HG03064 (cell line): Measurements from ENCODE around the gene PDE6C.

Experiments
- ATAC-seq: cut with Tn5 transposase; IDR thresholded peaks from one replicate; pipeline ENCODE4 v1.9.1; 2021; ENCODE audit warnings: low read depth; ENCODE audit not compliant: unreplicated experiment

PDE6C gene

GRCh38 chr10:93612311-93612710 lies at the start of gene PDE6C:
Gene PDE6C (plus strand): TSS chr10:93612537. CDS start chr10:93612726, 189 bp downstream.
- ATAC-seq: no peak

GRCh38 chr10:93565446-93565845 lies 46.9 kb upstream of the PDE6C start:
- no peak for ATAC-seq

- no peak for ATAC-seq
Observed at GRCh38 chr10:93566435-93567276, 45.7 kb upstream of the PDE6C start, which contains the start of gene FFAR4. Gene FFAR4 (plus strand): TSS chr10:93566665. CDS start chr10:93566721, 56 bp downstream.

DNA sequence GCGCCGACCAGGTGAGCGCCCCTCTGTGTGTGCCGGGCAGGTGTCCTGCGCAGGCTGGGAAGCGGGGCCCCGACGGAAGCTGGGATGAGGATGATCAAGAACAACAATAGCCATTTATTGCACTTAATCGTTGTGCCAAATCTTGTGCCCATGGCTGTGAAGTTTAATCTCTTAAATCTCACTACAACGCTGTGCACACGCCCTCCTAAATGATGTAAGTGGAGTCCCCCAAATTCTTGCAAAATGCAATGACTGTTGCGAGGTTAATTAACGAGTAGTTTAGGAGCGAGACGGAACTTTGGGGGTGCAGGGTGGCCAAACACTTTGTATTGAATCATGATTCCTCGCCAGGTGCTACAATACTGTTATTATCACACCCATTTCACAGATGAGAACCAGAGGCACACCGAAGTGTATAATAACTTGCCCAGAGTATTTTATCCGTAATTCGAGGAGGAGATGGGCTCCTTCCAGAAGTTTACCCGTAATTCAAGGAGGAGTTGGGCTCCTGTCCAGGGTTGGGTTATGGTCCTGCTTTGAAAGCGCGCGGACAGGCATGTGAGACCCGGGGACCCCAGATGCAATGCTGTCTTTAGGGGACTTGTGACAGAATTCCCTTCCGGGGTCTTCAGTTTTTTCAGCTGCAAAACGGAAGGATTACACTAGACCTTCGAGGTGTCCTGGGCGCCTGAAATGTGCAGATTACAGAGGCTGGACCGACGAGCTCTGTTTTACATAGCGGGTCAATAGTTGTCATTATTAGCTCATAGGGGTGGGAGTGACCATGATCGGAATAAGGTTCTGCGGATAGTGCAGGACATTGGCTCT lies 44.8 kb upstream of the PDE6C start:
- no peak for ATAC-seq

- ATAC-seq: no peak
Observed at GRCh38 chr10:93568105-93568390, 44.3 kb upstream of the PDE6C start.

DNA sequence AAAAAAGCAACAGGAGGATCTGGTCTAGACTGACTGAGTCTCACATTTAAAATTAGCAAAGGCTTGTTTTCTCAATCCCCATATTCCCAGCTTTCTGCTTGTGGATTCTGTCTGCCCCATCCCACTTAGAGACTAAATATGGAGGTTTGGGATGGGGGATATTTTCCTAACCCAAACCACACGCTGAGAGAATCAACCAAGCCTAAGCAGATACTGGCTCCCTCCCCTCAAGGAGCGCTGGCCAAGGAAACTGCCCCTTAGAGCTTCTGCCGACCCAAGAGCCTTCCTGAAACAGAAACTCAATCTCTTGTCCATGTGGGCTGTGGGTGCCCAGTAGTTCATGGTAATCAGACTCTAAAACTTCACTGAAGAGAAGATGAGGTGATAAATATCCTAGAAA lies 42.0 kb upstream of the PDE6C start:
- no peak for ATAC-seq

- ATAC-seq: no peak
Observed at GRCh38 chr10:93572606-93573005, 39.7 kb upstream of the PDE6C start.

- ATAC-seq: no peak
Observed at GRCh38 chr10:93573051-93573909, 39.1 kb upstream of the PDE6C start.

DNA sequence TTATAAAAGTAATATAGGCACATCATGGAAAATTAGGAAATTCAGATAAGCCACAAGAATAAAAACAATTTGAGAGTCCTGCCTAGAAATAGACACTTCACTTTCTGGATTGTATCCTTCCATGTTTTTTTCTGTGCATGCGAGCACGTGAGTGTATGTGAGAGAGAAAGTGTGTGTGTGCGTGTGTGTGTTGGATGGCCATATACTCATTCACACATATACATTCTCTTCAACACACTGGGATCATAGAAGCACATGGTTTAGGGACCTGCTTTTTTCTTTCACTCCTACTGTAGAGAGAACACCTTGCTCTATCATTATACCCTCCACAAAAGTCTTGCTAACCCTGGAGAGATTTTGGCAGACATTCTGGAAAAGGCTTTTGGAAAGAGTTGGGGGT lies 38.4 kb upstream of the PDE6C start:
- no peak for ATAC-seq

DNA sequence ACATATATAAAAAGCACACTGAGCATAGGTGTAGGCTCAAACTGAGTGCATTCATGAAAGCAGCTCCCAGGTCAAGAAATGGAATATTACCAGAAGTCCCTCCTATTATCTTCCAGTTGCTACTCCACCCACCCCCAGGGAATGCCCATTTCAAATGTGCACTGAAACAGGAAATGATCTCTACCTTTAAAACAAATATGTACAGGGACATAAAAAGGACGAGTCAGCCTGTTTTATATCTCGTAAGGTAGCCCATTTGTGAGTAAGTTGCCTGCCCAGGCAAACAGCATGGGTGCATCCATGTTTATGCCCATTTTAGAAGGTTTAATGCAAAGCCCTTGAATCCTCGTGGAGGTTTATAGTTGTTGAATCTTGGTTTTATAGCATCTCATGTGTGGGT lies 35.4 kb upstream of the PDE6C start:
- no peak for ATAC-seq

DNA sequence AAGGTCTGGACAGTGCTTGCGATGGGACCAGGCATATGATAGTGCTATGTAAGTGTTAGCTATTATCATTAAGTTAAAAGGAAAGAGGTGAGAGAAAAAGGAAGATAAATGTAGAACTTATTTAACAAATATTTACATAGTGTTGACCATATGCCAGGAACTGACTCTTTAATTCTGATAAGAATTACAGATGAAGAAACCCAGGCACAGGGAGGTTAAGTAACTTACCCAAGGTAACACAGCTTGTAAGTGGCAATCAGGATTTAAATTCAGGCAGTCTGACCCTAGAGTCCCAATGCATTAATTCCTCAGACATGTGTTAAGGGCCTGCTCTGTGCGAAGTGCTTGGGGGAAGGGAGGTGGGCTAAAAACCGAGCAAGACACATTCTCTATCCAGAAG lies 34.8 kb upstream of the PDE6C start:
- no peak for ATAC-seq

GRCh38 chr10:93579089-93579488 lies 33.2 kb upstream of the PDE6C start:
- no peak for ATAC-seq

DNA sequence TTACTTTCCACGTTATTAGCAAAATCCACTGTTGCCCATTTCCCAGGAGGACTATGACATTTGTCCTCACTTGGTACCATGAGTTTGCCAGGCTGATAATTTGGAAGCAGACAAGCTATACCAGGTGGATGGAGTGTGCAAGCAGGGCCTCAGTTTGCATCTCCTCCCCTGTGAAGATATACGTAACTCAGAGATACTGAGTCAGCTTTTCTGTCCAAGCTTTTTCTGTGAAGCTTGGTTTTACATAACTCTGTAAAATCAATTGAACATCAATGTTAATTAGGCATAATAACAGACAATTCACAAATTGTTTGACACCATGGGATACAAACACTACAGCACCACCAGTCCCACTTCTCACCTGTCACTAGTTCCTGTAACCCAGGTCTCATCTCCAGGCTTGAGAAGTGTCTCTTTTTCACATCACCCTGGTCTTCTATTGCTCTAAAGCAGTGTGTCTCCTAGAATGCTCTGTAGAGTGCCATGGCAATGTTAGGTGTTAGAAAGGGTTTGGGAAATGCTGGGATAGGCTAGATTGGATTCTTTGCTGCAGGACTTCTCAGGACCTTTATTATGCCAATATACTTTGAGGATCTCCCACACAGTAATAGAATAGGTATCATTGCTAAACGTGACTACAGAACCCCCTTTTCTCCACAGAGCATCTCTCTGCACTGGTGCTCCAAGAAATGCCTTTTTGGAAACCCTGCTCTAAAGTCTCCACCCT lies 32.2 kb upstream of the PDE6C start:
- no peak for ATAC-seq

GRCh38 chr10:93580828-93581227 lies 31.5 kb upstream of the PDE6C start:
- no peak for ATAC-seq

GRCh38 chr10:93584445-93584844 lies 27.9 kb upstream of the PDE6C start:
- ATAC-seq: no peak

DNA sequence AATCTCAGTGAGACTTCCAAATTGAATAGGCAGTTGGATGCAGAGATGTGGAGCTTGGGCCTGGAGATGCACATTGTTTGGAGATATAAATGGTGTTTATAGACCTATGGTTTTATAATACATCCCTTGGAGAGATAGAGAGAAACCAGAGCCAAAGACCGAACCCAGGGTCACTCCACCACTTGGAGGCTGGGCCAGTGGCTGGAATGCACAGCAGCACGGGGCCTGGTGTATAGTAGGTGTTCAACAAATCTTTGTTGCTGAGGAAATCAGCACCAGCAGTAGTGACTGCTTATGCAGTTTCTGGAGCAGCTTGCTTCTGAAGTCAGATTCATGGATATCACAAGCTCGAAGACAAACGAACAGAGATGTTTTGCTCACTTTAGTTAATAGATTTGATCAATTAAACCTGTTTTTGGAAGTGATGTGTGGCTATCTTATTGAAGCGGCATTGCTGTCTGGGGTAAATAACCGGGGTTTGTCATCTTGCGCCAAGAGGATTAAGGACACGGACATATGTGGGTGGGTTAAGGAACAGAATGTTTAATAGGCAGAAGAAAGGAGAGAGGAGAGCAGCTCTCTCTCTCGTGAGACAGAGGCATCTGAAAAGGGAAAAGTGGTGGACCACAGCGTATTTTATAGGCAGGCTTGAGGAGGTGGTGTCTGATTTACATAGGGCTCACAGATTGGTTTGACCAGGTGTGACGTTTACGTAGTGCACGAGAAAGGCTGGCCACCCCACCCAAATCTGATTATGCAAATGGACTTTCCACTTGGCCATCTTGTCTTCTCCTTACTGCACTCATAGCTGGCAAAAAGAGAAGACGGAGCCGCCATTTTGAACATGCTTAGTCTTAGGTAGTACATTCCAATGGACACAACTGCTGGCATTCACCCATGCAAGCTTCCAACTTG lies 22.4 kb upstream of the PDE6C start:
- no peak for ATAC-seq

- ATAC-seq: no peak
Observed at GRCh38 chr10:93590638-93591037, 21.7 kb upstream of the PDE6C start.

- ATAC-seq: no peak
Observed at GRCh38 chr10:93591065-93591808, 21.1 kb upstream of the PDE6C start.

DNA sequence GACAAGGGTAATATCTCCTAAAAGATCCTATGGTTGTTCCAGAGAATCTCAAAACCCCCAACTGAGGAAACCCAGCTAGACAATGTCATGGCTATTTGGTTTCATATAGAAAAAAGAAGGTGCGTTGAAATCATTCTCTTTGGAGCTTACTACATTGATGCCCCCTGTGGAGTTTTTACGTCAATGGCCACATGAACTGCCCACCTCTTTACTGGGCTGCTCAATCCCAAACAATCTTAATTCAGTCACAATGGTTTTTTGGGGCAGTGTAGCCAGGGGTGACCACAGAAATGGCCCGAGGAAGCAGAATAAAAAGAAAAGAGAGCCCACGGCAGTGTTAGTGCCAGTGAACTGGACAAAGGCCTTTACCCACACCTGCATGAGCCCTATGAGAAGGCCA lies 19.1 kb upstream of the PDE6C start:
- ATAC-seq: no peak
